K562 (cell line): ENCODE data around the gene SPATA17. TPM values are rescaled to one million over a fixed set of nuclear protein-coding genes. Genes with fewer than 3 reads are reported as not detected.

Experiments used
- ATAC-seq: fragments of 200-7000 bp; cut with Tn5 transposase; 3 replicates; pipeline ENCODE4 v1.9.1; 2020; ENCODE audit warnings: moderate library complexity
- BruUV-seq: library from RNA; stranded (reverse); fragments of 400-500 nt; replicated peaks from 2 replicates; lab custom pipeline; 2021; lab: Mats Ljungman, UMichigan
- CTCF ChIA-PET: fragments of 300-600 bp; formaldehyde crosslinking; extraction: SDS; loops from one replicate; lab custom pipeline; 2021; ENCODE audit warnings: low intra/inter-chr PET ratio; lab: Yijun Ruan, JAX
- POLR2A ChIA-PET: fragments of 300-600, 350-650 bp; sonication (Branson Sonifier 250); formaldehyde crosslinking; extraction: SDS; loops from one replicate; lab custom pipeline; 2021; ENCODE audit warnings: antibody characterized with exemption, inconsistent platforms; lab: Yijun Ruan, JAX
- DNase-seq, 4 experiments: peaks; one replicate each; pipeline versions ENCODE4 v3.0.0 to v3.0.0-alpha.2; 2011 to 2018; ENCODE audit warnings: low spot score in 3 of 4, mixed read lengths in 3 of 4; ENCODE audit errors: extremely low read depth in 1 of 4
- FAIRE-seq: peaks from 2 replicates; lab custom pipeline; 2011; peaks lifted over from hg19 to GRCh38; lab: Jason Lieb, UNC
- H2AFZ ChIP-seq: 2 replicates; pipeline ENCODE4 v1.6.0; 2011; ENCODE audit warnings: low read depth, low read length, control low read depth, inconsistent platforms
- H3K27ac ChIP-seq: fragments of 200-600 bp; 3 replicates; pipeline ENCODE4 v1.8.0; 2011; ENCODE audit warnings: low read depth, mild to moderate bottlenecking, control low read depth, inconsistent platforms, low read length, moderate library complexity, mixed read lengths; ENCODE audit errors: extremely low read depth
- H3K27me3 ChIP-seq, 2 experiments: fragments of 300-600 bp in 1 of 2; 2 replicates in 1 of 2; 3 replicates in 1 of 2; pipeline versions ENCODE4 v1.6.0 to v1.8.0; 2011; ENCODE audit warnings: inconsistent platforms in 2 of 2, low read length in 2 of 2, mild to moderate bottlenecking in 1 of 2, mixed read lengths in 1 of 2, moderate library complexity in 1 of 2; ENCODE audit not compliant: control insufficient read depth in 2 of 2, insufficient read depth in 2 of 2
- H3K36me3 ChIP-seq: fragments of 300-600 bp; 3 replicates; pipeline ENCODE4 v1.8.0; 2011; ENCODE audit warnings: mild to moderate bottlenecking, low read length, inconsistent platforms; ENCODE audit not compliant: control insufficient read depth, insufficient read depth
- H3K4me1 ChIP-seq, 2 experiments: fragments of 200-600 bp in 1 of 2; replicated peaks in 1 of 2; 2 replicates in 1 of 2; 3 replicates in 1 of 2; pipeline versions ENCODE4 v1.5.1 to v1.8.0; 2011; ENCODE audit warnings: inconsistent platforms in 2 of 2, low read length in 2 of 2, mild to moderate bottlenecking in 1 of 2, mixed read lengths in 1 of 2, moderate library complexity in 1 of 2; ENCODE audit not compliant: control insufficient read depth in 2 of 2, insufficient read depth in 2 of 2
- H3K4me2 ChIP-seq: 2 replicates; pipeline ENCODE4 v1.6.1; 2011; ENCODE audit warnings: low read length, control low read depth, inconsistent platforms, mixed read lengths; ENCODE audit not compliant: insufficient read depth
- H3K4me3 ChIP-seq: fragments of 200-600 bp; sonication (generic), shearing (Covaris generic); 2 replicates; pipeline ENCODE4 v1.5.1; 2016; ENCODE audit warnings: control low read depth, inconsistent platforms
- H3K79me2 ChIP-seq: fragments of 200-600 bp; 3 replicates; pipeline ENCODE4 v1.8.0; 2011; ENCODE audit warnings: low read length, inconsistent platforms; ENCODE audit not compliant: control insufficient read depth, insufficient read depth
- H3K9ac ChIP-seq, 2 experiments: 2 replicates each; pipeline versions ENCODE4 v1.6.0 to v1.6.1; 2011; ENCODE audit warnings: low read depth in 2 of 2, low read length in 2 of 2, control low read depth in 1 of 2, inconsistent platforms in 1 of 2, mild to moderate bottlenecking in 1 of 2, mixed read lengths in 1 of 2; ENCODE audit not compliant: insufficient read depth in 1 of 2
- H3K9me1 ChIP-seq: one replicate; pipeline ENCODE4 v1.6.0; 2011; ENCODE audit warnings: inconsistent platforms, mild to moderate bottlenecking, low read length, moderate library complexity; ENCODE audit not compliant: control insufficient read depth, insufficient read depth
- H3K9me3 ChIP-seq: replicated peaks from 2 replicates; pipeline ENCODE4 v1.5.1; 2011; ENCODE audit warnings: low read depth, low read length, inconsistent platforms; ENCODE audit not compliant: control insufficient read depth, insufficient read depth
- H4K20me1 ChIP-seq: replicated peaks from 2 replicates; pipeline ENCODE4 v1.6.1; 2011; ENCODE audit warnings: low read length, inconsistent platforms, mixed read lengths; ENCODE audit not compliant: control insufficient read depth, insufficient read depth
- ADNP ChIP-seq: fragments of 200-800 bp; sonication (Bioruptor generic); IDR thresholded peaks from 2 replicates; pipeline ENCODE4 v1.6.1; 2016; ENCODE audit warnings: missing genetic modification characterization, missing compliant biosample characterization
- KAT2B ChIP-seq: IDR thresholded peaks from one replicate; pipeline ENCODE4 v1.6.1; 2012; ENCODE audit warnings: low read depth, mild to moderate bottlenecking, control low read depth, inconsistent platforms, low read length, moderate library complexity
- KDM5B ChIP-seq: fragments of 200-600 bp; sonication (generic); IDR thresholded peaks from 2 replicates; pipeline ENCODE4 v1.6.1; 2012; ENCODE audit warnings: low read depth, mild to moderate bottlenecking, moderate library complexity, low read length, control low read depth, inconsistent platforms; ENCODE audit not compliant: insufficient replicate concordance
- NR0B1 ChIP-seq: fragments of 450-650 bp; IDR thresholded peaks from one replicate; pipeline ENCODE4 v1.6.1; 2018; ENCODE audit warnings: mild to moderate bottlenecking, moderate library complexity; ENCODE audit not compliant: partially characterized antibody
- PCBP1 ChIP-seq: fragments of 200-400 bp; formaldehyde crosslinking; IDR thresholded peaks from 2 replicates; pipeline ENCODE4 v1.6.1; 2018; ENCODE audit warnings: mild to moderate bottlenecking, low read depth, low read length; ENCODE audit not compliant: poor library complexity, severe bottlenecking
- POU5F1 ChIP-seq: fragments of 150-350 bp; IDR thresholded peaks from 2 replicates; pipeline ENCODE4 v1.6.1; 2014; ENCODE audit warnings: borderline replicate concordance, low read length, low read depth, mild to moderate bottlenecking; ENCODE audit not compliant: partially characterized antibody
- RBFOX2 ChIP-seq: fragments of 200-400 bp; formaldehyde crosslinking; IDR thresholded peaks from 2 replicates; pipeline ENCODE4 v1.6.1; 2017; ENCODE audit warnings: low read depth, mild to moderate bottlenecking, low read length, moderate library complexity
- SAFB ChIP-seq: fragments of 200-400 bp; formaldehyde crosslinking; IDR thresholded peaks from 2 replicates; pipeline ENCODE4 v1.6.1; 2017; ENCODE audit warnings: low read depth, low read length, borderline replicate concordance
- whole genome bisulfite sequencing: fragments of 100-300 bp; shearing (Covaris generic); methylation state at CpG from one replicate; pipeline ENCODE4 v1.1.6; 2016; ENCODE audit warnings: low coverage, mixed read lengths; ENCODE audit not compliant: insufficient coverage; ENCODE audit errors: missing lambda C conversion rate; 5-methylcytosine and 5-hydroxymethylcytosine counted together
- in situ Hi-C: fragments of 300-500 bp; cut with MboI; formaldehyde crosslinking; loops from 4 replicates; pipeline ENCODE4 v1.15.0; 2018; ENCODE audit warnings: inconsistent platforms, mixed read lengths
- intact Hi-C: fragments of 100-400 bp; cut with micrococcal nuclease; formaldehyde crosslinking; loops from 2 replicates; pipeline ENCODE4 v1.14.2; 2022
- polyA plus RNA-seq, 8 experiments: library from polyadenylated mRNA; depleted of rRNA in 4 of 8; stranded (reverse) in 5 of 8; unstranded in 3 of 8; fragments of >200 nt; fragmentation: Nextera tagmentation in 2 of 8; fragmentation: Illumina TruSeq in 1 of 8; extraction: Ambion mirVana in 2 of 8; extraction: Trizol in 1 of 8; gene quantifications; 2 replicates each; pipeline versions ENCODE4 v1.2.1 to v1.2.3, GENCODE V29; 2011 to 2014; ENCODE audit warnings: inconsistent platforms in 1 of 8, missing spikeins in 1 of 8
- small RNA-seq: library from RNA; depleted of rRNA; stranded (forward); fragments of <200 nt; gene quantifications from one replicate; pipeline ENCODE3, GENCODE V24; 2014
- total RNA-seq, 7 experiments: library from RNA; depleted of rRNA in 6 of 7; stranded (reverse); fragments of >200 nt in 6 of 7; fragmentation: Illumina TruSeq in 2 of 7; extraction: Trizol in 2 of 7; gene quantifications; 2 replicates each; pipeline versions ENCODE4 v1.2.1 to v1.2.3, GENCODE V29; 2011 to 2021; ENCODE audit warnings: low replicate concordance in 1 of 7

SPATA17 gene
- total and polyA plus RNA-seq, 9 of the 15 experiments (the other 6 are each of a cell fraction or from before 2014, with no cell fraction given): 0.04 to 0.11 TPM; not detected in 7

GRCh38 chr1:217919683-217920388, 288.7 kb downstream of the SPATA17 start:
- Histone ChIP-seq H4K20me1 (no peaks in the 10 kb centered on the region), H3K79me2 (no peaks in the 10 kb centered on the region), H3K4me2 (no peak overlapping the region), H3K4me3 (no peak overlapping the region), H3K9ac (no peak overlapping the region), H3K27ac (no peak overlapping the region), H2AFZ (no peak overlapping the region), H3K9me1 (no peaks in the 10 kb centered on the region), H3K9me3 (no peaks in the 10 kb centered on the region), H3K4me1 (no peaks in the 10 kb centered on the region), H3K36me3 (no peaks in the 10 kb centered on the region), H3K27me3 (no peaks in the 10 kb centered on the region)
- under 1% methylated on average over 18 of the region's 18 CpGs for WGBS
- FAIRE-seq (no peak), DNase-seq (no peak), ATAC-seq (no peak)
- no TSS peak for BruUV-seq
- in situ Hi-C loops (no loop called here), intact Hi-C loops (no loop called here)
- CTCF ChIA-PET: no interaction called here
- TF ChIP-seq KAT2B: no peak
- no peak for TF ChIP-seq SAFB
- TF ChIP-seq ADNP: no peak
- no peak for TF ChIP-seq NR0B1
- no peak for TF ChIP-seq KDM5B
- TF ChIP-seq RBFOX2: no peak
- TF ChIP-seq PCBP1: no peak
- TF ChIP-seq POU5F1: no peak
- POLR2A ChIA-PET: no interaction called here

Small RNA genes within 50 kb of the gene (small RNA-seq; reads per million reads assigned to genes)
- gene UBBP2: not detected

Other genes with a start within 250 kb of the SPATA17 start
- gene GPATCH2, start 254 bp upstream of the SPATA17 start, total RNA-seq (2014; rRNA removed): 0.65 and 0.68 TPM in 2 replicates
- 0.69 and 0.93 TPM in 2 replicates for gene GPATCH2, start 254 bp upstream of the SPATA17 start, total RNA-seq (2014; rRNA removed; fragmentation: Illumina TruSeq; extraction: Trizol)
- gene GPATCH2, start 254 bp upstream of the SPATA17 start, total RNA-seq (2015; rRNA removed; fragmentation: Illumina TruSeq; extraction: Trizol): 0.72 and 1.1 TPM in 2 replicates
- 0.55 and 0.67 TPM in 2 replicates for gene GPATCH2, start 254 bp upstream of the SPATA17 start, total RNA-seq (2021)
- 0.49 and 2.0 TPM in 2 replicates for gene GPATCH2, start 254 bp upstream of the SPATA17 start, polyA plus RNA-seq (2011; rRNA removed)
- gene GPATCH2, start 254 bp upstream of the SPATA17 start, polyA plus RNA-seq (2014; fragmentation: Illumina TruSeq; extraction: Trizol): 0.26 and 0.45 TPM in 2 replicates
- under 1 TPM; 0.38 to 0.39 TPM for gene GPATCH2, start 254 bp upstream of the SPATA17 start, polyA plus RNA-seq (2014; fragmentation: Nextera tagmentation; extraction: Ambion mirVana)
- 0.28 and 0.45 TPM in 2 replicates for gene GPATCH2, start 254 bp upstream of the SPATA17 start, polyA plus RNA-seq (2014; rRNA removed)